Fibroblast of the conjunctiva (primary cell): Measurements from ENCODE around the gene PHF24.

Experiments
- DNase-seq: peaks from one replicate; pipeline ENCODE4 v3.0.0-alpha.2; 2010; ENCODE audit warnings: low read depth

PHF24 gene

GRCh38 chr9:34983209-34983608 is 25.1 kb downstream of the PHF24 start:
- DNase-seq, result no peak

- DNase-seq, result no peak
Observed at GRCh38 chr9:34984049-34984448, 26.0 kb downstream of the PHF24 start.

- DNase-seq, result no peak
Observed at GRCh38 chr9:34985311-34985899, 27.3 kb downstream of the PHF24 start.

GRCh38 chr9:34986540-34987047 is 28.5 kb downstream of the PHF24 start:
- no peak for DNase-seq

- no peak for DNase-seq
Observed at GRCh38 chr9:34987160-34987901, 29.2 kb downstream of the PHF24 start.

- no peak for DNase-seq
Observed at GRCh38 chr9:34988218-34989002, 30.3 kb downstream of the PHF24 start.

- DNase-seq, result peak; percentile 99
Observed at GRCh38 chr9:34989003-34989945, 31.2 kb downstream of the PHF24 start, which contains the start of gene DNAJB5. DNAJB5 (plus strand) TSS chr9:34989745; CDS start chr9:34990631, 886 bp downstream.

- no peak for DNase-seq
Observed at GRCh38 chr9:34989946-34990635, 32.0 kb downstream of the PHF24 start.

- no peak for DNase-seq
Observed at GRCh38 chr9:34990908-34991606, 33.0 kb downstream of the PHF24 start.

GRCh38 chr9:34991607-34992375 is 33.7 kb downstream of the PHF24 start:
- DNase-seq, result no peak

- DNase-seq, result peak; percentile 74
Observed at GRCh38 chr9:34992376-34992951, 34.4 kb downstream of the PHF24 start.

GRCh38 chr9:34993502-34994259 is 35.6 kb downstream of the PHF24 start:
- DNase-seq, result peak; percentile 69

- no peak for DNase-seq
Observed at GRCh38 chr9:34994260-34994899, 36.3 kb downstream of the PHF24 start.

GRCh38 chr9:34994900-34995669 is 37.0 kb downstream of the PHF24 start:
- no peak for DNase-seq

- DNase-seq, result no peak
Observed at GRCh38 chr9:34995670-34996060, 37.6 kb downstream of the PHF24 start.

GRCh38 chr9:34996181-34996904 is 38.3 kb downstream of the PHF24 start:
- no peak for DNase-seq
